Stimulated activated naive B cell treated with anti-CD40 and anti-IgM and Interleukin-4, amounts not matched to agents 10 μg/mL and 1 μg/mL and 100 μg/mL, for 72 hours (primary cell): Measurements from ENCODE around the gene TEX38.
"Not testable (repeated sequence)": the region's sequence is repeated elsewhere in the genome, so short reads cannot be mapped to it uniquely, and the experiment has no call there.

Experiments
- ATAC-seq, 2 donors: fragments of 150-1000 bp; cut with Tn5 transposase; replicated peaks; 2 replicates each; pipeline ENCODE4 v1.10.0; 2021; ENCODE audit warnings: moderate library complexity in 1 of 2
- DNase-seq: peaks from one replicate; pipeline ENCODE4 v3.0.0; 2021
- H3K27ac Mint-ChIP-seq: one replicate; pipeline ENCODE4 v1.8.0; 2022; ENCODE audit warnings: mild to moderate bottlenecking, mixed read lengths
- H3K27me3 Mint-ChIP-seq, 2 donors: one replicate each; pipeline ENCODE4 v1.8.0; 2022; ENCODE audit warnings: mixed read lengths in 2 of 2
- H3K36me3 Mint-ChIP-seq, 2 donors: one replicate each; pipeline ENCODE4 v1.8.0; 2022; ENCODE audit warnings: mixed read lengths in 2 of 2, mild to moderate bottlenecking in 1 of 2
- H3K4me1 Mint-ChIP-seq, 2 donors: one replicate each; pipeline ENCODE4 v1.8.0; 2022; ENCODE audit warnings: mixed read lengths in 2 of 2, mild to moderate bottlenecking in 1 of 2
- H3K4me3 Mint-ChIP-seq, 2 donors: one replicate each; pipeline ENCODE4 v1.8.0; 2022; ENCODE audit warnings: mild to moderate bottlenecking in 2 of 2, mixed read lengths in 2 of 2, moderate library complexity in 1 of 2
- H3K9me3 Mint-ChIP-seq, 2 donors: one replicate each; pipeline ENCODE4 v1.8.0; 2022; ENCODE audit warnings: mixed read lengths in 2 of 2, mild to moderate bottlenecking in 1 of 2

Gene TEX38

GRCh38 chr1:46687921-46688509, 16.4 kb downstream of the TEX38 start:
- H3K27ac Mint-ChIP-seq: no peak overlapping the region
- peaks cover 10 to 20% of the 10 kb centered on the region in 2 donors for H3K4me1 Mint-ChIP-seq
- no peak overlapping the region for H3K4me3 Mint-ChIP-seq

GRCh38 chr1:46689356-46689755, 17.7 kb downstream of the TEX38 start:
- Mint-ChIP-seq H3K4me1 (peaks cover 10 to 20% of the 10 kb centered on the region in 2 donors), H3K27me3 (no peaks in the 10 kb centered on the region), H3K4me3 (no peak overlapping the region), H3K27ac (peak overlapping the region; percentile 25), H3K9me3 (no peaks in the 10 kb centered on the region), H3K36me3 (peaks cover 48 to 50% of the 10 kb centered on the region in 2 donors)
- no peak for ATAC-seq
- DNase-seq: no peak

More at GRCh38 chr1:46687921-46688509, 16.4 kb downstream of the TEX38 start:
- peaks cover 51 to 52% of the 10 kb centered on the region in 2 donors for H3K36me3 Mint-ChIP-seq
- DNase-seq: no peak
- H3K9me3 Mint-ChIP-seq: no peaks in the 10 kb centered on the region
- no peak for ATAC-seq
- H3K27me3 Mint-ChIP-seq: no peaks in the 10 kb centered on the region

- Mint-ChIP-seq H3K4me3 (no peak overlapping the region), H3K27me3 (no peaks in the 10 kb centered on the region), H3K36me3 (peaks cover 49 to 51% of the 10 kb centered on the region in 2 donors), H3K27ac (peak overlapping the region; percentile 37), H3K9me3 (no peaks in the 10 kb centered on the region), H3K4me1 (peaks cover 10 to 20% of the 10 kb centered on the region in 2 donors)
- peak; percentile 81 to 89 for ATAC-seq
- DNase-seq: no peak
Measured at GRCh38 chr1:46689897-46690296, 18.2 kb downstream of the TEX38 start.

- H3K9me3 Mint-ChIP-seq: peaks cover 3 to 6% of the 10 kb centered on the region in 2 donors
- no peak for ATAC-seq
- no peak for DNase-seq
- H3K4me3 Mint-ChIP-seq: no peak overlapping the region
- peaks cover 10 to 25% of the 10 kb centered on the region in 2 donors for H3K4me1 Mint-ChIP-seq
- H3K27me3 Mint-ChIP-seq: no peaks in the 10 kb centered on the region
- no peak overlapping the region for H3K27ac Mint-ChIP-seq
- H3K36me3 Mint-ChIP-seq: peaks cover 57 to 58% of the 10 kb centered on the region in 2 donors
Measured at GRCh38 chr1:46690931-46691421, 19.3 kb downstream of the TEX38 start.

- Mint-ChIP-seq H3K27me3 (no peaks in the 10 kb centered on the region), H3K27ac (peak overlapping the region; percentile 14), H3K9me3 (peaks cover 3 to 6% of the 10 kb centered on the region in 2 donors), H3K4me3 (no peak overlapping the region), H3K36me3 (peaks cover 52 to 57% of the 10 kb centered on the region in 2 donors), H3K4me1 (peaks cover 10 to 25% of the 10 kb centered on the region in 2 donors)
- DNase-seq (no peak), ATAC-seq (no peak)
Measured at GRCh38 chr1:46691997-46692790, 20.5 kb downstream of the TEX38 start.

GRCh38 chr1:46692811-46693770, 21.4 kb downstream of the TEX38 start:
- Mint-ChIP-seq H3K4me1 (peaks cover 10 to 25% of the 10 kb centered on the region in 2 donors), H3K36me3 (peaks cover 47 to 56% of the 10 kb centered on the region in 2 donors), H3K27ac (no peak overlapping the region), H3K9me3 (peaks cover 3 to 6% of the 10 kb centered on the region in 2 donors), H3K4me3 (no peak overlapping the region), H3K27me3 (no peaks in the 10 kb centered on the region)
- DNase-seq (no peak), ATAC-seq (no peak)

- DNase-seq, H3K27me3 Mint-ChIP-seq, H3K4me3 Mint-ChIP-seq, H3K27ac Mint-ChIP-seq, ATAC-seq, H3K9me3 Mint-ChIP-seq: not testable (repeated sequence)
- H3K4me1 Mint-ChIP-seq: peaks cover 13 to 25% of the 10 kb centered on the region in 2 donors
- peaks cover 41 to 51% of the 10 kb centered on the region in 2 donors for H3K36me3 Mint-ChIP-seq
Measured at GRCh38 chr1:46694676-46695075, 23.0 kb downstream of the TEX38 start.

- DNase-seq: no peak
- no peaks in the 10 kb centered on the region for H3K27me3 Mint-ChIP-seq
- peaks cover 3 to 6% of the 10 kb centered on the region in 2 donors for H3K9me3 Mint-ChIP-seq
- H3K4me3 Mint-ChIP-seq: no peak overlapping the region
- no peak for ATAC-seq
- H3K27ac Mint-ChIP-seq: no peak overlapping the region
- H3K36me3 Mint-ChIP-seq: peaks cover 36 to 42% of the 10 kb centered on the region in 2 donors
- H3K4me1 Mint-ChIP-seq: peaks cover 13 to 25% of the 10 kb centered on the region in 2 donors
Measured at GRCh38 chr1:46697053-46697452, 25.4 kb downstream of the TEX38 start.

- peak overlapping the region; percentile 73 for H3K27ac Mint-ChIP-seq
- H3K27me3 Mint-ChIP-seq: no peaks in the 10 kb centered on the region
- ATAC-seq: peak; percentile 87 to 99
- no peak for DNase-seq
- no peak overlapping the region for H3K4me3 Mint-ChIP-seq
- H3K4me1 Mint-ChIP-seq: peaks cover 19 to 25% of the 10 kb centered on the region in 2 donors
- H3K36me3 Mint-ChIP-seq: peaks cover 32 to 51% of the 10 kb centered on the region in 2 donors
- peaks cover 3 to 6% of the 10 kb centered on the region in 2 donors for H3K9me3 Mint-ChIP-seq
Measured at GRCh38 chr1:46699666-46700065, 28.0 kb downstream of the TEX38 start.

- Mint-ChIP-seq H3K36me3 (peaks cover 22 to 31% of the 10 kb centered on the region in 2 donors), H3K27ac (no peak overlapping the region)
Measured at GRCh38 chr1:46703927-46704641, 32.4 kb downstream of the TEX38 start.

GRCh38 chr1:46705408-46705807, 33.8 kb downstream of the TEX38 start:
- Mint-ChIP-seq H3K27me3 (no peaks in the 10 kb centered on the region), H3K9me3 (no peaks in the 10 kb centered on the region), H3K4me1 (peaks cover 12 to 16% of the 10 kb centered on the region in 2 donors), H3K36me3 (peaks cover 23 to 35% of the 10 kb centered on the region in 2 donors), H3K4me3 (no peak overlapping the region), H3K27ac (no peak overlapping the region)
- ATAC-seq: no peak
- DNase-seq: no peak

More at GRCh38 chr1:46703927-46704641, 32.4 kb downstream of the TEX38 start:
- Mint-ChIP-seq H3K4me1 (peaks cover 15 to 21% of the 10 kb centered on the region in 2 donors), H3K9me3 (no peaks in the 10 kb centered on the region), H3K4me3 (no peak overlapping the region), H3K27me3 (no peaks in the 10 kb centered on the region)
- ATAC-seq: no peak
- DNase-seq: no peak

- Mint-ChIP-seq H3K9me3 (no peaks in the 10 kb centered on the region), H3K27me3 (no peaks in the 10 kb centered on the region), H3K4me3 (no peak overlapping the region), H3K36me3 (peaks cover 19 to 33% of the 10 kb centered on the region in 2 donors), H3K27ac (no peak overlapping the region), H3K4me1 (peaks cover 6 to 10% of the 10 kb centered on the region in 2 donors)
- DNase-seq: no peak
- ATAC-seq: no peak
Measured at GRCh38 chr1:46708121-46708520, 36.5 kb downstream of the TEX38 start.

- Mint-ChIP-seq H3K9me3 (no peaks in the 10 kb centered on the region), H3K36me3 (peaks cover 13 to 45% of the 10 kb centered on the region in 2 donors), H3K4me3 (no peak overlapping the region), H3K27ac (no peak overlapping the region), H3K27me3 (no peaks in the 10 kb centered on the region), H3K4me1 (peaks cover 27 to 39% of the 10 kb centered on the region in 2 donors)
- no peak for ATAC-seq
- DNase-seq: no peak
Measured at GRCh38 chr1:46714976-46715375, 43.3 kb downstream of the TEX38 start.
